ENCODE measurements around the gene FPGS. TPM values are rescaled to one million over a fixed set of nuclear protein-coding genes. Genes with fewer than 3 reads are reported as not detected.

FPGS gene
- total RNA-seq, 1 donor from 2014 or later: 21.7 TPM

DNA sequence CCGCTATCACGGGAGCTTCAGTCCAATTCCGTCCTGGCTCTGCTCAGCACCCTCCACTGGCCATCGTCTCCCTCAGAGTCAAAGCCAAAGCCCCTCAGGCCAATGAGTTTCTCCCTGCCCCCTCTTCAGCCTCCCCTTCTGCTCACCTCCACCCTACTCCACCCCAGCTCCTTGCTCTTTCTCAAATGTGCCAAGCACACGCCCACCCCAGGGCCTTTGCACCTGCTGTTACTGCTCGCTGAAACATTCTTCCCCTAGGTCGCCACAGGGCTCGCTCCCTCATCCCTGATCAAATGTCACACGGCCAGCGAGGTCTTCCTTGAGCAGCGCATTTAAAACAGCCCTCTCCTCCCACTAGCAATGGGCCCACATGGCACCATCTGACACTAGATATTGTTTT, 58.1 kb downstream of the FPGS start:
- DNase-seq: no peak

DNA sequence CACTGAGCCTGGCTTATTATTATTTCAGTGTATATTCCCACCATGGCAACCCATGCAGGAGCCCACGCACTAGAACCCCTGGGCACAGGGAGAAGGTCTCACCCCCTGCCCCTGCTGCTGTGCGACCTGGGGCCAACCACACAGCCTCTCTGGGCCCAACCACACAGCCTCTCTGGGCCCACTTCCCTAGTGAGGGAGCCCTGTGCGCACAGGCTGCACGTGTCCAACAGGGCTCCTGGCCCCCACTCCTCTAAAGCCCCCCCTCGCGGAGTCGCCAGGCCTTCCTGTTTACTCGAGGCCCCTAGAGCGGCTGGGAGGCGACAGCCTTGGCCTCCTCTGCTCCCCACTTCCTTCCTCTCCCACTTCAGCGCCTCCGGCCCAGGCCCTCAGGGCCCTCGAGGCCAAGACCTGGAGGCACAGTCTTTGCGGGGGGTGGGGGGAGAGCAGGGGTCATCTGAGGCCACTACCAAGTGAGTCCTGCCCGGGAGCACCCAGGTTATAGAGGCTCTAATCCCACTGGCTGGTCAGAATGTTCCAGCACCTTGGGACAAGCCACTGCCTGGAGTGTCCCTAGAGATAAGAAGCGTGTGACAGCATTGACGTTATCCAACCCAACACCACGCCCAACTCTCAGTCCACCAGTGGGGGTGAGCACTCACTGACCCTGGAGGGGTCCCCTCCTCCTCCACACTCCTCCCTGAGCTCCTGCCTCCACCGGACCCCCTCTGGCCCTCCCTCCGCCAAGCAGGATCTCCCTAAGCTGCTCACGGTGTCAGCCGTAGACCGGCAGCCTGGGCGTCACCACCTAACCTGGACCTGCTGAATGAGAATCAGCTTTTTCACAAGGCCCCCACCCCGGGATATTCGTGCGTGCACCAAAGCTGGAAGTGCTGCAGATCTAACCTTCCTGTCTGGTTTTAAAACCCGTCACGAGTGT, 59.7 kb downstream of the FPGS start:
- no peak for DNase-seq

DNA sequence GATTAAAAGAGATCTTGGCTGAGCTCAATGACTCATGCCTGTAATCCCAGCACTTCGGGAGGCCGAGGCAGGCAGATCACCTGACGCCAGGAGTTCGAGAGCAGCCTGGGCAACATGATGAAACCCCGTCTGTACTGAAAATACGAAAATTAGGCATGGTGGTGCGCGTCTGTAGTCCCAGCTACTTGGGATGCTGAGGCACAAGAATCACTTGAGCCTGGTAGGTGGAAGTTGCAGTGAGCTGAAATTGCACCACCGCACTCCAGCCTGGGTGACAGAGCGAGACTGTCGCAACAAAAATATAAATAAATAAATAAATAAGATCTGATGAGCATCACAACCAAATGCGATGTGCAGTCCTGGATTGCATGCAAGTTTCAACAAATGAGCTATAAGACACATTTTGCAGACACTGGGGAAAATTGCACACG, 60.5 kb downstream of the FPGS start:
- DNase-seq: no peak

Small RNAs within 50 kb of the gene (small RNA-seq; reads per million reads assigned to genes)
- gene RF00019 (ENCODE audit: low replicate concordance) (not detected), gene RNA5SP296 (ENCODE audit: low replicate concordance) (not detected)

Other genes starting within 250 kb of the FPGS start
- 15.2 TPM for gene STXBP1, start 190.6 kb upstream of the FPGS start, total RNA-seq
- 0.10 TPM for gene CFAP157, start 95.9 kb upstream of the FPGS start, total RNA-seq
- gene PTRH1, start 87.2 kb upstream of the FPGS start, total RNA-seq: 11.8 TPM
- gene TTC16, start 86.8 kb upstream of the FPGS start, total RNA-seq: not detected
- gene TOR2A, start 67.6 kb upstream of the FPGS start, total RNA-seq: 4.4 TPM
- gene SH2D3C, start 24.2 kb upstream of the FPGS start, total RNA-seq: 5.7 TPM
- 24.9 TPM for gene CDK9, start 16.8 kb upstream of the FPGS start, total RNA-seq
- gene ENG, start 51.8 kb downstream of the FPGS start, total RNA-seq: 9.1 TPM
- 47.1 TPM for gene AK1, start 74.8 kb downstream of the FPGS start, total RNA-seq
- 19.5 TPM for gene ST6GALNAC6, start 96.7 kb downstream of the FPGS start, total RNA-seq
- gene ST6GALNAC4, start 114.2 kb downstream of the FPGS start, total RNA-seq: 8.9 TPM
- gene PIP5KL1, start 127.9 kb downstream of the FPGS start, total RNA-seq: 1.2 TPM
- gene DPM2, start 135.0 kb downstream of the FPGS start, total RNA-seq: 11.2 TPM
- 14.0 TPM for gene EEIG1, start 178.1 kb downstream of the FPGS start, total RNA-seq

All from skin of body (tissue), 3 donors.